Activated CD4-positive, CD25-positive, alpha-beta regulatory T cell (primary cell): ENCODE data around the gene STEAP1B.
"Not testable (repeated sequence)": the region's sequence is repeated elsewhere in the genome, so short reads cannot be mapped to it uniquely, and the experiment has no call there.

Experiments
- DNase-seq, 4 experiments: peaks; one replicate each; lab custom pipeline; 2025; lab: John Stamatoyannopoulos, UW

Gene STEAP1B

GRCh38 chr7:22454446-22454845 lies 45.5 kb downstream of the STEAP1B start:
- no peak for DNase-seq

GRCh38 chr7:22452960-22453558 lies 46.9 kb downstream of the STEAP1B start:
- DNase-seq, result no peak

DNA sequence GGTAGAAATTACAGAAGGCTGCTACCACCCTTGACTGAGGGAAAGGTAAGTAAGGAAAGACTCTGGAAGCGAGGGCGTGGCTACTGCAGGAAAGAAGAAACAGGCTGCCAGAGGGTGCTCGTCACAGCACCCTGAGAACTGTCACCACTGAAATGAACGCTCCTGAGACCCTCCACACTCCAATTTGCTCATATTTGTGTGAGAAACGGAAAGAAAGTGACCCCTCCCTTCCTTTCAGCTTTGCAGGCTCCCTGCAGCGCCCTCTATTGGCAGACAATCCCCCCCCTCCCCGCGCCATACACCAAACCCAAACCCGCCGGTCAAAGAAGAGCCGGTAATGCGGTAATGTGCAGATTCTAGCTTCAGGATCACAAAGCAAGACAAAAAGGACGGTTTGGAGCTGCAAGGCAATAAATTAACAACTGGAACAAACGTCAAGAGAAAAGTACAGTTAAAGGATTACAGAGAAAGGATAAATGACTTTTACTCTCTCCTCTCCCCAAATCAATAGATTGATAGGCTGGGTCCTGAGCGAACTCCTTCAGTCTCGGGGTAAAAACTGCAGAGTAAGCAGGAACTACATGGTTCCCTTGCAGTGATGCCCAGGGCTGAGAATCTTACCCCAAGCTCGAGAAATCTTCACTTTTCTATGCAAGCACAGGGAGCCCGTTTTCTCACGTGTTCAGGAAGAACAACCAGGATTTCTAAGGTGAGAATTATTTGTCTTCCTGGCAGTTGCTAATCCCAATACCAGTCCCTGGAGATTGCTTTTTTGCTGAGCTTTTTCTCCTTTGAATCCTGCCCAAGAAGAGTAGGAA lies 47.6 kb downstream of the STEAP1B start:
- peak in 1 of 4 experiments; percentile 3 for DNase-seq

DNA sequence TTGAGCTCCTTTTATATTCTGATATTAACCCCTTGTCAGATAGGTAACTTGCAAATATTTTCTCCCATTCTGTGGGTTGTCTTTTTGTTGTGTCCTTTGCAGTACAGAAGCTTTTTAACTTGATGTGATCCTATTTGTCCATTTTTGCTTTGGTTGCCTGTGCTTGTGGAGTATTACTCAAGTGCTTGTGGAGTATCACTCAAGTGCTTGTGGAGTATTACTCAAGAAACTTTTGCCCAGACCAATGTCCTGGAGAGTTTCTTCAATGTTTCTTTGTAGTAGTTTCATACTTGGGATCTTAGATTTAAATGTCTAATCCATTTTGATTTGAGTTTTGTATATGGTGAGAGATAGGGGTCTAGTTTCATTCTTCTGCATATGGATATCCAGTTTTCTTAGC lies 50.0 kb downstream of the STEAP1B start:
- not testable (repeated sequence) for DNase-seq

GRCh38 chr7:22447762-22448161 lies 52.2 kb downstream of the STEAP1B start:
- no peak for DNase-seq

DNA sequence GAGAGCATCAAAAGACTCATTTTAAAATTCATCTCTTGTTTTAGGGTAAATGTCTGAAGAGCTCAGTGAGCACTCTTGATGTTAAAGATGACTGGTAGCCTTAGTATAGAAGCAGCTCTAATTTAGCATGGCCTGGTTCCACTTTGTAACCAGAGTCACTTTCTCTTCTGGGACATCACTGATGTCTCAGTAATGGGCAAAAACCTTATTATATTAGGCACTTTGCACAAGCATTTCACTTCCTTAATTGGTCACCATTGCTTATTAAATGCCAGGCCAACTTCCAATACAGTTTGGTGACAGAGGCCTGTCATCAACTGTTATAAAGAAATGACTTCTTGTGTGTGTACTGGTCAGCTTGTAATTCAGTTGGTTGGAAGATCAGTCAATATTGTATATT lies 53.0 kb downstream of the STEAP1B start:
- DNase-seq, result no peak

DNA sequence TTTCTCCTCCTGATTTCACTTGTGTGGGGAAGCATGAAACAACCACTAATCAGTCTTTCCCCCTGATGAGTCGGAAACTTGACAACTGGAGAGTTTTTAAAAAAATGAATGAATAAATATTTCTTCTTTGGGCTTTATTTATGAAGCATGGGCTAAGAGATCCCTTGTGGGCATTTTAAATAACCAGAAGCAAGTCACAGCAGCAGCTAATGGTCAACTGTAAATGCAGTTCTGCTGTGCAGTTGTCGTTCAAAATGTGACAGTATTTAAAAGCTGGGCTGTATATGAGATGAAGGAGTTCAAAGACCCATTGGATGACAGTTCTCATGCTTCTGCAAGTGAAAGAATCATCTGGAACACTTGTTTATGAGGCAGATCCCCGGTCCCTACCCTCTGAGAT lies 54.1 kb downstream of the STEAP1B start:
- no peak for DNase-seq

DNA sequence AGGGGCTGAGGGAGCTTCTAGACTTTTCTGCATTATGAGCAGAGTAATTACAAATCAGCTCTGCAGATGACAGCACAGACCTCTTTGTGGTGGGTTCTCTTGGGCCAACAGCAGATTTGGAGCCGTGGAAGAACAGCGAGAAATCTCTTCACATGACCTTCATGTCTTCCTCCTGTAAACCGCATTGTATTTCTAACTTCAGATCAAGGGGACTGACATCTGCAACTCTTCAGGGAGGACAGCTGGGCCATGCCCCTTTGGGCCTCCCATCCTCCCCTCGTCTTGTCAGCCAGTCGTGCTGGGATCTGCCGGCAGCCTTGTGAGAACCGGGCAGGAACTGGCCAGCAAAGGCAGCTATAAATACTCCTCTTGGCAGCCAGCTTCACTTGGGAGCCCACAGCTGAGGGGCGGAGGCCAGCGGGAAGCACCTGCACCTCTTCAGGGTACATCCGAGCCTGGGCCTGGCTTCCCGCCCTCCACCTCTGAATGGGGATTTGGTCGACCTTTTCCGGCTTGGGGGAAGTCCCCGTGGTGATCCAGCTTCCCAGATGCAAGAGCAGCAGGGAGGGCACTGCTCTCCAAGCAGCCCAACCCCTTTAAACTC lies 54.7 kb downstream of the STEAP1B start:
- no peak for DNase-seq

DNA sequence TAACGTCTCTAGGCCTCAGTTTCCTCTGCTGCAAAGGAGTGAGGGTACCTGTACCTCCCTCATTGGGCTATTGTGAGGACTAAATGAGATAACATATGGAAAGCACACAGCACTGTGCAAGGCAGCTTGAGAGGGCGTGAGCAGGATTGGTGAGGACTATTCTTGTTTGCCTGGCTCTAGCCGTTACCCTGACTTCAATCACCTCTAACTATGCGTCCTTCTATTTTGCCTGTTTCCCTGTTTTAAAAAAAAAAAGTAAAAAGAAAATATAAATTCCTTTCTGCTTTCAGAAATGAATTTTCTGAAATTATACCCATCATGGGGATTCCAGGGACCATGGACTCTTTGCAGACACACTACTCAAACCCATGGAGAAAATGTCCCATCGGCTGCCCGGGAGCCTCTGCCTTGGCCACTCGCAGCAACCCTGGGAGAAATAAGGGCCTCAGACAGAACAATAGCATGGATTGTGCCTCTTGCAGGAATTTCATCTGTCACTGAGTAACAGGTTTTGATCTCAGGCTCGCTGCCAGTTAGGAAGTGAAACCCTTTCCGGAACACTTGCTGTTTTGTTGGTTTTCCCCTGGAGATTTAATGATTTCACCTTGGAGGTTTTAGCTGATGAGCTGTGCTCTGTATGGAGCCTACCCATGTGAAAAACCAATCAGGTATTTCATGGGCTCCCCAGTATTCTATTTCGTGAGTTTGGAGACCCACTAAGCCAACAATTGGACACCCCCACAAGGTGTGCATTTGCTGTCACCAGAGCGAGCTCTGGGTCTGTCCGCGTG lies 55.6 kb downstream of the STEAP1B start:
- no peak for DNase-seq

DNA sequence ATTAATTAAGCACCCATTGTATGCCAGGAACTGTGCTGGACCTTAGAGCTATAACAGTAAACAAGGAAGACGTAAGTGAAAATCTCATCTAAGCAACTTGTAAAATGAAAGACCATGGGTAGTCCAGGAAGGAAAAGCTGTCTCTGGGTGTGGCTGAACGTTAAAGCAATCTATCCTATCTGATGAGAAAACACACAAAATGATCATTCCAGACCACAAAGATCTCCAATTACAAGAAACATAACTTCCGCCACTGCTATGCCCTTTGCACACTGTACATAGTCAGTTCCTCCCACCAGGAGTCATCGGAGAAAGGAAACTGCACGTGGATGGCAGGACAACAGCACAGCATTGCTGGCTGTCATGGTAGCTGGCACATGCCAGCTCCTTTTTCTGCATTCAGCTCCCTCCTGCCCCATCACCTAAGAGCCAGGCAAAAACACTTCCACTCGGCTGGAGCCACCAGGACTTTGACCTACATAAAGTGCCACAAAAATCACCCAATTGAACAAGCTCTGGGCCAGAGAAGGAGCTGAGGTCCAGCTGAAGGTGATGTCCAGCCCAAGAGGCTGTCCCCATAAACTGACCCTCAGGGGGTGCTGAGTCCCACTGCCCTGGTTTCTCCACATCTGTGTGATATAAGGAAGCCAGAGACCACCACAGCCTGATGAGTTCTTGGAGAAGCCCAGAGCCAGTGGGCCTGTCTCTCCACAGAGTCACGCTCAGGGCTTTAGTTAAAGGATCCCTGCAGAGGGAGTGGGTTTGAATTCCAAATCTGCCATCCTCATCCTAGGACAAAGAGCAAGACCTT lies 56.4 kb downstream of the STEAP1B start:
- DNase-seq, result no peak

DNA sequence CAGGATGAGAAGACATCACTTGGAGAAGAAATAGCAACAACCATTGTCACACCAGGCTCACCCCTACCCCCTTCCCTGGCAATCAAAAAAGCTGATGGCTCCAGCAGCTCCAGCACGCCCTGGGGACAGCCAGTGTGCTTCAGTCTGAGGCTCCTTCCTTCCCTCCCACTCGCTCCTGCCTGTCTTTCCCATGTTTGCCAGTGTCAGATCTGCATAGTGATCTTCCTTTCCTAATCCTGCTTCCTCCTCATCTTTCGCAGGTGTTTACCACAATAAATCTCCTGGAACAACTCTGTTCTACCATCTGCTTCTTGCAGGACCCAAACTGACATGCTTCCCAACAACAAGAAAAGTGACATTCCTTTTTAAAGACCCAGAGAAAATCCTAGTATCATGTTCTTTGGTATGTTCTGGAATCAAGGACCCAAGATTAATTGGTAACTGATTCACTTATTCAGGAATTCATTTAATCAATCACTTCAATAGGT lies 57.1 kb downstream of the STEAP1B start:
- DNase-seq, result no peak

DNA sequence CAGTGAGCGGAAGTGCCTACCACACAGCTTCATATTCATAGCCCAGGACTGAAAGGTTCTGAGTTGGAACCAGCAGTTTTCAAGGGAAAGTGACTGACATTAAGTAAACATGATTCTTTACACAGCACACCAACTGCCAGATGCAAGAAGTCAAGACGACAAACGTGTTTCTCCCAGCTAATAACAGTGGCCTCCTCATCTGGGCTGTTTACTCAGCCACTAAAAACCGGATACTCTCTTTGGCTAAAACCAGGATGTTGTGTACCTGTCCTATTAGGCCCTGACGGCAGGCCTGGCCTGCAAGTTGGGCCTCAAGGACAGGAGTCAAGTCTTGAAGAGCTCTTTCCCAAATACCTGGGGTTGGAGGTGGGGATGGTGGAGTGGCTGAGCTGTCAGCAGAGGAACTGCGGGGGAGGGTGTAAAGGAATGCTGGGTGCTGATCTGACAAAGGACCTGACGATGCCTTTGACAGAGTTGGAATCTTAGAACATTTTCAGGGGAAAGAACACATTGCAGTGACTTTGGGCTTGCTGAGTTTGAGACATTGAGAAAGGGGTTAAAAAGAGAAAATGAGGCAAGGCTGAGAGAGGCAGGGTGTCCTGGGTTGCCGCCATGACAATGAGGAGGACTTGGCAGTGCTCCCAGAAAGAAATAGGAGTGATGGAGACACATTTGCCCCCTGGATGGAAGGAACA lies 57.7 kb downstream of the STEAP1B start:
- no peak for DNase-seq

DNA sequence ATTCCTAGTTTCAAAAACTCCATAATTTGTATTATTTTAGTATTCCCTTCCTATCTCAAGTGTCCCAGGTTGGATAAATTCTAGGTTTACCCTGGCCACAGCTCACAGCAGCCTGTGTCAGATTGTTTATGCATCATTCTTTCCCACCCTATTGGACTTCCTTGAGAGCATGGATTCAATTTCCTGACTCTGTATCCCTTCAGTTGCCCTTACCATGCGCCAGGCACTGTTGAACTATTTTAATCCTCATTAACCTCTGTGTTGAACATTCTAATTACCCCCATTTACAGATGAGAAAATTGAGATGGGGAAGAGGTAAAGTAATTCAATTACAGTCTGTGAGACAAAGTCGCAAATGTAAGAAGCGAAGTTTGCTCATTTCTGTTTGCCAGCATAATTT lies 58.8 kb downstream of the STEAP1B start:
- no peak for DNase-seq

- no peak for DNase-seq
Observed at GRCh38 chr7:22438994-22439393, 61.0 kb downstream of the STEAP1B start.

GRCh38 chr7:22436552-22436951 lies 63.4 kb downstream of the STEAP1B start:
- DNase-seq, result not testable (repeated sequence)

- DNase-seq, result no peak
Observed at GRCh38 chr7:22435720-22436119, 64.3 kb downstream of the STEAP1B start.

DNA sequence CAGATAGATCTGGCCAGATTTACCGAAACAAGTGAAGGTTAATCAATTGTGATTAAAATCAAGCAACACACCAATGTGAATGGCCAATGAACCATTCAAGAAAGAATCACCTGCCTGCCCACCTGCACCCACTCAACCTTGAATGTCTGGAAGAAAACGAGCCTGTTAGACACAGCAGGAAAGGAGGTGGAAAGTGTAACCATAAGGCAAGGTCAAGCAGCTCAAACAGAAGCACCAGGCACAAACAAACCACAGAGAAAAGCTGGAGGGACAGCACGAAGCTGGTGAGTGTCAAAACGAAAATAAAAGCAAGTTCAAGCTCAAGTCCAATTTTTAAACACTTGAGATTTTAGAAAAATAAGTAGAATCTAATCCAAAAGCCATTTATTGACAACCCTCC lies 64.9 kb downstream of the STEAP1B start:
- no peak for DNase-seq

DNA sequence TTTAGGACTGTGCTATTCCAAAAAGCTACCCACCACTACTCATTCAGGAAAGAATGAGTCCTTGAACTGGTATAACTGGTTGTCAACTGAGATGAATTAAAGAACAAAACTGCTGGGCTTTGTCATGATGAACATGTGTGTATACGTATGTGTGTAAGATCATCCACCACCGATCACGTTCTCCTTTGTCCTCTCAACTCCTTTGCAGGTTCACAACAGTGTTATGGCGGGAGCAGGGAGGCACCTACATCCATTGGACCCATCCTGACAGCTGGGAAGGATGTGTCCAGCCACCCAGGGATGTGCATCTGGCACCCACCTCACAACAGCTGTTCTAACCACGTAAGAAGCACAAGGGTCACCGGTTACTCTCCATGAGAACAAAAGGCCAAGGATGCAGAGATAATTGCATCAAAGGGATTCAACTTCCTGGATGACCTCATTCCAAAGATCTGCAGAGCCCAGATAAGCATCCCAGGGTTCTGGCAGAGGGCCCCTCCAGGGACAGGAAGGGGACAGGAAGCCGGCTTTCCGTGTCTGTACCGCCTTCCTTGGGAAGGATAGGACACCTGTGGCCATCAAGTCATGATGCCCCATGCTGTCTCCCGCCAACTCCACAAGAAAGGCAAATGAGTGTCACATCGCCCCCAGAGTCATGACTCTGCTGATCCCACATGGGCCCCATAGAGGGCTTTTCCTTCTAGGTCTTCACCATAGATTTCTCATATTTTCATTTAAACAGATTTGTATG lies 66.1 kb downstream of the STEAP1B start:
- DNase-seq, result no peak

DNA sequence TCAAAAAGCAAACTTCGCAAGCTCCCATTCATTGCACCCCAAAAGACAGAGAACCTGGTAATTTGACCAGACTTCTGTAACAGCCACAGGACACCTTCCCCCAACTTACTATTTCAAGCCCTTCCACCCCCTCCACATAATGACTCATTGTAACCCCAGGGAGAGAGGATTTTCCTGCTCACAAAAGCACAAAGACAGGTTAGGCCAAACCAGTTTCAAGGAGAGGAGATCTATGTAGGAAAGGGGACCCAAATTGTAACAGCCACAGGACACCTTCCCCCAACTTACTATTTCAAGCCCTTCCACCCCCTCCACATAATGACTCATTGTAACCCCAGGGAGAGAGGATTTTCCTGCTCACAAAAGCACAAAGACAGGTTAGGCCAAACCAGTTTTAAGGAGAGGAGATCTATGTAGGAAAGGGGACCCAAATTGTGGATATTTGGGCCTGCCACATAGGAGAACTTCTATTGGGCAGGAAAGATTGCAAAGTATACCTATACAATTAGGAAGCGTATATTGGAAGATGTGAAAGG lies 66.8 kb downstream of the STEAP1B start:
- not testable (repeated sequence) for DNase-seq

- DNase-seq, result no peak
Observed at GRCh38 chr7:22432203-22432718, 67.7 kb downstream of the STEAP1B start.
